RCC 7860 (cell line): ENCODE data around the gene ZNF471.

Experiments
- DNase-seq: peaks from one replicate; pipeline ENCODE4 v3.0.0-alpha.2; 2015; ENCODE audit warnings: low spot score
- FAIRE-seq: peaks from 2 replicates; lab custom pipeline; 2012; peaks lifted over from hg19 to GRCh38; lab: Jason Lieb, UNC

Gene ZNF471

GRCh38 chr19:56507446-56508289, at the start of gene ZNF471:
Gene ZNF471 (plus strand): TSS chr19:56507855. CDS start chr19:56511572, 3,717 bp downstream.
- FAIRE-seq = peak; percentile 70
- DNase-seq = peak; percentile 84

- FAIRE-seq = no peak
- no peak for DNase-seq
Observed at GRCh38 chr19:56474308-56474707, 33.3 kb upstream of the ZNF471 start.

GRCh38 chr19:56476093-56476492, 31.6 kb upstream of the ZNF471 start:
- FAIRE-seq (no peak), DNase-seq (no peak)

- no peak for FAIRE-seq
- peak; percentile 82 for DNase-seq
Observed at GRCh38 chr19:56476651-56477428, 30.8 kb upstream of the ZNF471 start, which contains the start of gene ZNF667. Gene ZNF667 (minus strand): TSS chr19:56477345. CDS start chr19:56462370, 14,975 bp downstream.

- no peak for FAIRE-seq
Observed at GRCh38 chr19:56477429-56478338, 30.0 kb upstream of the ZNF471 start.

GRCh38 chr19:56491399-56491798, 16.3 kb upstream of the ZNF471 start:
- DNase-seq (no peak), FAIRE-seq (no peak)

More at GRCh38 chr19:56477429-56478338, 30.0 kb upstream of the ZNF471 start:
- DNase-seq = peak; percentile 64

- no peak for FAIRE-seq
- DNase-seq = peak; percentile 6
Observed at GRCh38 chr19:56504581-56504980, 3.1 kb upstream of the ZNF471 start.

- FAIRE-seq (no peak), DNase-seq (no peak)
Observed at GRCh38 chr19:56508290-56508778, 679 bp downstream of the ZNF471 start.

GRCh38 chr19:56525214-56525860, 17.7 kb downstream of the ZNF471 start:
- no peak for DNase-seq
- FAIRE-seq = no peak

GRCh38 chr19:56537442-56537841, 29.8 kb downstream of the ZNF471 start:
- no peak for DNase-seq
- no peak for FAIRE-seq

GRCh38 chr19:56538254-56538760, 30.7 kb downstream of the ZNF471 start:
- FAIRE-seq (no peak), DNase-seq (peak; percentile 66)

- FAIRE-seq (no peak), DNase-seq (no peak)
Observed at GRCh38 chr19:56538761-56539263, 31.2 kb downstream of the ZNF471 start, which contains the start of gene ZFP28. Gene ZFP28 (plus strand): TSS chr19:56538948. CDS start chr19:56539019, 71 bp downstream.

GRCh38 chr19:56543776-56544175, 36.1 kb downstream of the ZNF471 start:
- FAIRE-seq = no peak
- no peak for DNase-seq

GRCh38 chr19:56547535-56547934, 39.9 kb downstream of the ZNF471 start:
- FAIRE-seq (no peak), DNase-seq (no peak)

GRCh38 chr19:56554272-56554869, 46.7 kb downstream of the ZNF471 start:
- no peak for FAIRE-seq
- no peak for DNase-seq

- no peak for FAIRE-seq
- no peak for DNase-seq
Observed at GRCh38 chr19:56562766-56563165, 55.1 kb downstream of the ZNF471 start.

- no peak for FAIRE-seq
- DNase-seq = no peak
Observed at GRCh38 chr19:56566904-56567273, 59.2 kb downstream of the ZNF471 start.

GRCh38 chr19:56567274-56568120, 59.8 kb downstream of the ZNF471 start, which contains the start of gene ZNF470:
Gene ZNF470 (plus strand): TSS chr19:56567468. CDS start chr19:56570312, 2,844 bp downstream.
- DNase-seq (peak; percentile 53), FAIRE-seq (no peak)
